ENCODE data around the gene GHSR. TPM values are rescaled to one million over a fixed set of nuclear protein-coding genes. Genes with fewer than 3 reads are reported as not detected.
"Not testable (repeated sequence)": the region's sequence is repeated elsewhere in the genome, so short reads cannot be mapped to it uniquely, and the experiment has no call there.

Gene GHSR
- 1 to 10 TPM in 1 of 2 donors, under 1 TPM in 1; 0.31 to 1.2 TPM for total RNA-seq
- polyA plus RNA-seq (ENCODE audit: insufficient read depth, low read depth, low replicate concordance), result 0.63 TPM
- long read RNA-seq, donor 1, result 0 reads
- long read RNA-seq, donor 2, result 0 reads

GRCh38 chr3:172447611-172448579 is at the start of gene GHSR:
GHSR (minus strand) TSS chr3:172448456; CDS start chr3:172448413, 43 bp downstream.
- intact Hi-C loops (cut with DNase I; ENCODE audit: low total_unique reads), result no loop called here
- no peaks in the 10 kb centered on the region for H3K36me3 ChIP-seq (ENCODE audit: low read depth, missing control alignments)
- TF ChIP-seq POLR2A (IDR thresholded peaks at IDR 0.05) (no peak), CTCF (IDR thresholded peaks at IDR 0.05) (no peak)
- no peaks in the 10 kb centered on the region for H3K27me3 ChIP-seq
- no peak within 1 kb of the TSS for H3K27ac ChIP-seq
- peaks cover 17% of the 10 kb centered on the region for H3K4me1 ChIP-seq
- H3K4me3 ChIP-seq, result no peak within 1 kb of the TSS
- H3K9me3 ChIP-seq, result no peaks in the 10 kb centered on the region
- no peak for DNase-seq
- WGBS, 2 donors, result 5% methylated on average over 36 to 75 of the region's 76 CpGs

- H3K9me3 ChIP-seq; H3K4me3 ChIP-seq; H3K27me3 ChIP-seq; H3K4me1 ChIP-seq; H3K36me3 ChIP-seq (ENCODE audit: low read depth, missing control alignments); H3K27ac ChIP-seq: not testable (repeated sequence)
- intact Hi-C loops (cut with DNase I; ENCODE audit: low total_unique reads), result loop anchor here (10.0 kb wide), 1 partner anchor 105 kb away; no protein-coding TSS in a partner anchor
- peak; percentile 70 to 88 (median 87) for TF ChIP-seq CTCF (IDR thresholded peaks at IDR 0.05)
- peak; percentile 93 for DNase-seq
- 28 to 30% methylated on average over 4 of the region's 4 CpGs for WGBS, 2 donors
Observed at GRCh38 chr3:172490198-172490669, 42.0 kb upstream of the GHSR start.

- 50 to 53% methylated on average over 1 of the region's 1 CpG for WGBS, 2 donors
- TF ChIP-seq POLR2A (IDR thresholded peaks at IDR 0.05) (no peak), CTCF (IDR thresholded peaks at IDR 0.05) (no peak)
- no peak for DNase-seq
- H3K27ac ChIP-seq, result no peak overlapping the region
- no peaks in the 10 kb centered on the region for H3K27me3 ChIP-seq
- H3K9me3 ChIP-seq, result no peaks in the 10 kb centered on the region
- no peak overlapping the region for H3K4me3 ChIP-seq
- no peaks in the 10 kb centered on the region for H3K36me3 ChIP-seq (ENCODE audit: low read depth, missing control alignments)
- H3K4me1 ChIP-seq, result no peaks in the 10 kb centered on the region
- intact Hi-C loops (cut with DNase I; ENCODE audit: low total_unique reads), result no loop called here
Observed at GRCh38 chr3:172478116-172478515, 29.9 kb upstream of the GHSR start.

GRCh38 chr3:172476347-172476746 is 28.1 kb upstream of the GHSR start:
- Histone ChIP-seq H3K27ac (no peak overlapping the region), H3K4me3 (no peak overlapping the region)

More at GRCh38 chr3:172476347-172476746, 28.1 kb upstream of the GHSR start:
- no peaks in the 10 kb centered on the region for H3K9me3 ChIP-seq
- TF ChIP-seq CTCF (IDR thresholded peaks at IDR 0.05) (no peak), POLR2A (IDR thresholded peaks at IDR 0.05) (no peak)
- H3K27me3 ChIP-seq, result no peaks in the 10 kb centered on the region
- H3K36me3 ChIP-seq (ENCODE audit: low read depth, missing control alignments), result no peaks in the 10 kb centered on the region
- 53 to 62% methylated on average over 5 of the region's 5 CpGs for WGBS, 2 donors
- intact Hi-C loops (cut with DNase I; ENCODE audit: low total_unique reads), result no loop called here
- no peaks in the 10 kb centered on the region for H3K4me1 ChIP-seq
- no peak for DNase-seq
